ENCODE measurements around the gene DNAJC15.
A peak's percentile ranks its signal among the peaks of the same experiment; 100 is the strongest.
"Not testable (repeated sequence)": the region's sequence is repeated elsewhere in the genome, so short reads cannot be mapped to it uniquely, and the experiment has no call there.

The DNAJC15 gene

GRCh38 chr13:43021926-43022670, 1.3 kb upstream of the DNAJC15 start:
- H3K4me3 Mint-ChIP-seq = no peak overlapping the region
- no peaks in the 10 kb centered on the region for H3K36me3 Mint-ChIP-seq
- H3K27ac Mint-ChIP-seq = no peak overlapping the region
- H3K27me3 Mint-ChIP-seq = no peaks in the 10 kb centered on the region
- no peaks in the 10 kb centered on the region for H3K9me3 Mint-ChIP-seq
- peaks cover 18% of the 10 kb centered on the region for H3K4me1 Mint-ChIP-seq

DNA sequence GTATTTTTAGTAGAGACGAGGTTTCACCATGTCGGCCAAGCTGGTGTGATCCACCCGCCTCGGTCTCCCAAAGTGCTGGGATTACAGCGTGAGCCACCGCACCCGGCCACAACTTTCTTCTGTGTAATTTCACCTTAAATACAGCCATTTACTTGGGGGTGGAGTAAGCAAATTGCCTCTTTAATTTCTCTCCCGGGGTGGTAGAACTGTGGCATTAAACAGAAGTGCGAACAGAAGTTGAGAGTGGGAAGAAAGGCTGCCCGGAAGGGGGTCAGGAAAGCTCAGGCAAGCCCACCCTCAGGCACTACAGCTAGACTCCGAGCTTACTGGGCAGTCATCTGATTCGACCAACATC, 475 bp upstream of the DNAJC15 start:
- Mint-ChIP-seq H3K4me3 (peak overlapping the region; percentile 95), H3K9me3 (no peaks in the 10 kb centered on the region), H3K27ac (peak overlapping the region; percentile 46), H3K4me1 (peaks cover 22% of the 10 kb centered on the region), H3K36me3 (no peaks in the 10 kb centered on the region), H3K27me3 (no peaks in the 10 kb centered on the region)

- no peak overlapping the region for H3K4me3 Mint-ChIP-seq
- no peaks in the 10 kb centered on the region for H3K9me3 Mint-ChIP-seq
- no peaks in the 10 kb centered on the region for H3K27me3 Mint-ChIP-seq
- no peak overlapping the region for H3K27ac Mint-ChIP-seq
- peaks cover 5% of the 10 kb centered on the region for H3K36me3 Mint-ChIP-seq
- peaks cover 47% of the 10 kb centered on the region for H3K4me1 Mint-ChIP-seq
These were observed 2.9 kb downstream of the DNAJC15 start for GRCh38 chr13:43026262-43026661.

DNA sequence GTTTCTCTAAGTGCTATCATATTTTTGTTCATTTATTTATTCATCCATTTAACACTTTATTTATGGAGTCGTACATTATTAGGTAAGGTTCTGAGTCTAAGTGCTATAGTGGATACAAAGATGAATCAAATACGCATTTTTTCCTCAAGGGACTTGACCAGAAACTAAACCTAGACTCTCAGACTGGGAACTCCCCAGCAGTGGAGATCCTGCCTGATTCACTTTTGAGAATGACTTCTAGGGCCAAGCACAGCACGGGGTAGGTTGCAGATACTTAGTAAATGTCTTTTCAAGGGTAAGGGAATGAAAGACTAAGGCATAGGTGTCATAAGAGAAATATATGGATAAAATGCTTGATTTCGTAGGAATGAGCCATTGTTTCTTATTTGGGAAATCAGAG, 7.2 kb downstream of the DNAJC15 start:
- H3K27ac Mint-ChIP-seq = no peak overlapping the region
- H3K4me1 Mint-ChIP-seq = peaks cover 40% of the 10 kb centered on the region
- H3K4me3 Mint-ChIP-seq = no peak overlapping the region
- no peaks in the 10 kb centered on the region for H3K27me3 Mint-ChIP-seq
- H3K9me3 Mint-ChIP-seq = no peaks in the 10 kb centered on the region
- H3K36me3 Mint-ChIP-seq = peaks cover 24% of the 10 kb centered on the region

- H3K4me1 Mint-ChIP-seq = peaks cover 40% of the 10 kb centered on the region
- no peak overlapping the region for H3K27ac Mint-ChIP-seq
- no peak overlapping the region for H3K4me3 Mint-ChIP-seq
- H3K36me3 Mint-ChIP-seq = peaks cover 24% of the 10 kb centered on the region
- no peaks in the 10 kb centered on the region for H3K9me3 Mint-ChIP-seq
- no peaks in the 10 kb centered on the region for H3K27me3 Mint-ChIP-seq
These were observed 8.5 kb downstream of the DNAJC15 start for GRCh38 chr13:43031881-43032280.

DNA sequence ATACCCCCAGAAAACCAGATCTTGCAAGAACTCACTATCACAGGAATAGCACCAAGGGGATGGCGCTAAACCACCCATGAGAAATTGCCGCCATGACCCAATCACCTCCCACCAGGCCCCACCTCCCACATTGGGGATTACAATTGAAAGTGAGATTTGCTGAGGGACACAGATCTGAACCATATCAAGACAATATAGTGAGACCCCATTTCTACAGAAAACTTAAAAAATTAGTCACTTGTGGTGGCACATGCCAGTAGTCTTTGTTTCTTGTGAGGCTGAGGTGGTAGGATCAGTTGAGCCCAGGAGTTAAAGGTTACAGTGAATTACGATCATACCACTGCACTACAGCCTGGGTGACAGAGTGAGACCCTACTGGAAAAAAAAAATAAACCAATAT, 9.7 kb downstream of the DNAJC15 start:
- H3K36me3 Mint-ChIP-seq = peaks cover 27% of the 10 kb centered on the region
- H3K27ac Mint-ChIP-seq = no peak overlapping the region
- H3K4me1 Mint-ChIP-seq = peaks cover 35% of the 10 kb centered on the region
- no peaks in the 10 kb centered on the region for H3K27me3 Mint-ChIP-seq
- no peaks in the 10 kb centered on the region for H3K9me3 Mint-ChIP-seq
- H3K4me3 Mint-ChIP-seq = no peak overlapping the region

GRCh38 chr13:43036351-43037250, 13.2 kb downstream of the DNAJC15 start:
- Mint-ChIP-seq H3K27ac (no peak overlapping the region), H3K4me1 (peaks cover 16% of the 10 kb centered on the region)

GRCh38 chr13:43039966-43040365, 16.6 kb downstream of the DNAJC15 start:
- Mint-ChIP-seq H3K36me3 (peaks cover 15% of the 10 kb centered on the region), H3K27me3 (no peaks in the 10 kb centered on the region), H3K4me1 (peaks cover 38% of the 10 kb centered on the region), H3K4me3 (no peak overlapping the region), H3K9me3 (no peaks in the 10 kb centered on the region), H3K27ac (no peak overlapping the region)

More at GRCh38 chr13:43036351-43037250, 13.2 kb downstream of the DNAJC15 start:
- H3K36me3 Mint-ChIP-seq = peaks cover 26% of the 10 kb centered on the region
- H3K9me3 Mint-ChIP-seq = no peaks in the 10 kb centered on the region
- H3K27me3 Mint-ChIP-seq = no peaks in the 10 kb centered on the region
- no peak overlapping the region for H3K4me3 Mint-ChIP-seq

DNA sequence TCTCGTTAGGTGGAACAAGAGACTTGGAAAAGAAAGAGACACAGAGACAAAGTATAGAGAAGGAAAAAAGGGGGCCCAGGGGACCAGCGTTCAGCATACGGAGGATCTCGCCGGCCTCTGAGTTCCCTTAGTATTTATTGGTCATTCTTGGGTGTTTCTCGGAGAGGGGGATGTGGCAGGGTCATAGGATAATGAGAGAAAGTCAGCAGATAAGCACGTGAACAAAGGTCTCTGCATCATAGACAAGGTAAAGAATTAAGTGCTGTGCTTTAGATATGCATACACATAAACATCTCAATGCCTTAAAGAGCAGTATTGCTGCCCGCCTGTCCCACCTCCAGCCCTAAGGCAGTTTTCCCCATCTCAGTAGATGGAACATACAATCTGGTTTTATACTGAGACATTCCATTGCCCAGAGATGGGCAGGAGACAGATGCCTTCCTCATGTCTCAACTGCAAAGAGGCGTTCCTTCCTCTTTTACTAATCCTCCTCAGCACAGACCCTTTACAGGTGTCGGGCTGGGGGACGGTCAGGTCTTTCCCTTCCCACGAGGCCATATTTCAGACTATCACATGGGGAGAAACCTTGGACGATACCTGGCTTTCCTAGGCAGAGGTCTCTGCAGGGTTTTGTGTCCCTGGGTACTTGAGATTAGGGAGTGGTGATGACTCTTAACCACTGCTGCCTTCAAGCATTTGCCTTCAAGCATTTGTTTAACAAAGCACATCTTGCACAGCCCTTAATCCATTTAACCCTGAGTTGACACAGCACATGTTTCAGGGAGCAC, 17.4 kb downstream of the DNAJC15 start:
- H3K4me3 Mint-ChIP-seq, H3K27ac Mint-ChIP-seq, H3K27me3 Mint-ChIP-seq, H3K9me3 Mint-ChIP-seq: not testable (repeated sequence)
- H3K36me3 Mint-ChIP-seq = peaks cover 12% of the 10 kb centered on the region
- peaks cover 42% of the 10 kb centered on the region for H3K4me1 Mint-ChIP-seq

DNA sequence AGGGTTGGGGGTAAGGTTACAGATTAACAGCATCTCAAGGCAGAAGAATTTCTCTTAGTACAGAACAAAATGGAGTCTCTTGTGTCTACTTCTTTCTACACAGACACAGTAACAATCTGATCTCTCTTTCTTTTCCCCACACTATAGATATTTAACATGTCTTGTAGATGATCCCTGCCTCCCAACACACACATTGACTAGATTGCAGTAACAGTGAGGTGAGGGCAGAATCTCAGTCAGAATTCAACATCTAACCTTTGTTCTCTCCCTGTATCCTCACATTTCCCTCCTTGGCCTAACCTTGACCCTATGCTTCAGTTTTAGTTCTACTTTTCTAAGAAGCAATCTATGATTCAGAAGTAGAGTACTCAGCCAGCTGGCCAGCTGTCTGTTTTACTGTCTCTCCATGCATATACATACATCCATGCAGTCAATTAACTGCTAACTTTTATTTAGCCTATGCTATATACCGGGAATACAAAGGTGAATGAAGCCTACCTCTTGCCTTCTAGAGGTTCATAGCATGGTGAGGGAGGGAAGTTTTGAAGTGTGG, 18.1 kb downstream of the DNAJC15 start:
- H3K36me3 Mint-ChIP-seq = peaks cover 12% of the 10 kb centered on the region
- no peak overlapping the region for H3K4me3 Mint-ChIP-seq
- no peak overlapping the region for H3K27ac Mint-ChIP-seq
- H3K27me3 Mint-ChIP-seq = no peaks in the 10 kb centered on the region
- H3K9me3 Mint-ChIP-seq = no peaks in the 10 kb centered on the region
- H3K4me1 Mint-ChIP-seq = peaks cover 48% of the 10 kb centered on the region

DNA sequence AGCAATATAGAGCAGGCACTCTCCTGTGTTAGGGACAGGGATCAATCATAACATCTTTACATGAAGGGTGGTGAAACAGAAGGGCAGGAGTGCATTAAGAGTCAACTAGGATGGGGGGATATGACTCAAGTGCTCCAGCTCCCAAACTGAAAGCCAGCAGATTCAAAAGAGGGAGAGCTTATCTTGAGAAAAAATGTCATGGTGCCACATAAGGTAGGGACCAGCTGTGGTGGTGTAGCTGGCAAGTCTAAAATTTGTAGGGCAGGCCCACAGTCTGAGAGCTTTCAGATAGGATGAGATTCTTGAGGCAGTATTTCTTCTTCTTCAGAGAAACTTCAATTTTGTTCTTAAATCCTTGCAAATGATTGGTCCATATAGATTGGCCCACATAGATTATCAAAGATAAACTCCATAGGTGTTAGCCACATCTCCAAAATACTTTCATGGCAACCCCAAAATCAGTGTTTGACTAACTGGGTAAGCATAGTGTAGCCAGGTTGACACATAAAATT, 19.1 kb downstream of the DNAJC15 start:
- peak overlapping the region; percentile 10 for H3K27ac Mint-ChIP-seq
- peaks cover 10% of the 10 kb centered on the region for H3K36me3 Mint-ChIP-seq
- peaks cover 5% of the 10 kb centered on the region for H3K9me3 Mint-ChIP-seq
- H3K4me1 Mint-ChIP-seq = peaks cover 53% of the 10 kb centered on the region
- H3K4me3 Mint-ChIP-seq = no peak overlapping the region
- no peaks in the 10 kb centered on the region for H3K27me3 Mint-ChIP-seq

GRCh38 chr13:43044720-43045301, 21.4 kb downstream of the DNAJC15 start:
- H3K4me1 Mint-ChIP-seq = peaks cover 59% of the 10 kb centered on the region
- H3K9me3 Mint-ChIP-seq = peaks cover 6% of the 10 kb centered on the region
- no peak overlapping the region for H3K4me3 Mint-ChIP-seq
- H3K36me3 Mint-ChIP-seq = peaks cover 10% of the 10 kb centered on the region
- H3K27me3 Mint-ChIP-seq = no peaks in the 10 kb centered on the region
- no peak overlapping the region for H3K27ac Mint-ChIP-seq

DNA sequence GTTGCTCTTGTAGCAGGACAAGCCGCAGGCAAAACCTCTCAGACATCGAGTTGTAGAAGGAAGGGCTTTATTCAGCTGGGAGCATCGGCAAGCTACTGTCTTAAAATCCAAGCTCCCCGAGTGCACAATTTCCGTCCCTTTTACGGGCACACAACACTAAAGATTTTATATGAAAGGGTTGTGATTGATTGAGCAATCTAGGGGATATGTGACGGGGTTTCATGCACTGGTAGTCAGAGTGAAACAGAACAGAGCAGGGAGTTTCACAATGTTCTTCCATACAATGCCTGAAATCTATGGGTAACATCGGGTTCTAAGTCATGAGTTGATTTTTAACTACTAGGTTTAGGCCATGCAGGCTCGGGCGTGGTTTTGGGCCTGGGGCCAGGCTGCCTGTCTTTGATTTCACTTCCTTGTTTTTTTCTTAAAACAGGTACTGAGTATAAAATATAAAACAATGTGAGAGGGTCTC, 22.0 kb downstream of the DNAJC15 start:
- H3K4me1 Mint-ChIP-seq = peaks cover 59% of the 10 kb centered on the region
- H3K9me3 Mint-ChIP-seq, H3K27ac Mint-ChIP-seq, H3K4me3 Mint-ChIP-seq, H3K36me3 Mint-ChIP-seq, H3K27me3 Mint-ChIP-seq: not testable (repeated sequence)

- H3K9me3 Mint-ChIP-seq = peaks cover 6% of the 10 kb centered on the region
- H3K27me3 Mint-ChIP-seq = no peaks in the 10 kb centered on the region
- no peak overlapping the region for H3K27ac Mint-ChIP-seq
- peaks cover 6% of the 10 kb centered on the region for H3K36me3 Mint-ChIP-seq
- H3K4me1 Mint-ChIP-seq = peaks cover 59% of the 10 kb centered on the region
- no peak overlapping the region for H3K4me3 Mint-ChIP-seq
These were observed 22.9 kb downstream of the DNAJC15 start for GRCh38 chr13:43046259-43046658.

Data from activated naive CD4-positive, alpha-beta T cell treated with anti-CD3 and anti-CD28 coated beads, Interleukin-2, amount 50 U/mL, for 24 hours (primary cell).